H9 (cell line): ENCODE data around the gene KLK2. TPM values are rescaled to one million over a fixed set of nuclear protein-coding genes. Genes with fewer than 3 reads are reported as not detected.

ENCODE experiments used
- DNase-seq: peaks from one replicate; pipeline ENCODE4 v3.0.0-alpha.2; 2017
- H2AFZ ChIP-seq: one replicate; pipeline ENCODE4 v1.6.1; 2013; ENCODE audit warnings: mild to moderate bottlenecking, low read length, control low read depth, moderate library complexity
- H2AK5ac ChIP-seq: 2 replicates; pipeline ENCODE4 v1.6.1; 2013; ENCODE audit warnings: low read length, control low read depth, mixed read lengths; ENCODE audit not compliant: insufficient read length
- H2BK120ac ChIP-seq: one replicate; pipeline ENCODE4 v1.6.1; 2013; ENCODE audit warnings: low read depth, mild to moderate bottlenecking, low read length, control low read depth, inconsistent platforms; ENCODE audit not compliant: poor library complexity, severe bottlenecking
- H2BK12ac ChIP-seq: 2 replicates; pipeline ENCODE4 v1.6.1; 2013; ENCODE audit warnings: low read length, control low read depth, mixed read lengths, low read depth; ENCODE audit not compliant: insufficient read length
- H2BK15ac ChIP-seq: 2 replicates; pipeline ENCODE4 v1.6.1; 2013; ENCODE audit warnings: low read depth, low read length, control low read depth
- H2BK20ac ChIP-seq: one replicate; pipeline ENCODE4 v1.6.1; 2013; ENCODE audit warnings: low read depth, mild to moderate bottlenecking, low read length, control low read depth, inconsistent platforms; ENCODE audit not compliant: poor library complexity, severe bottlenecking
- H2BK5ac ChIP-seq: 2 replicates; pipeline ENCODE4 v1.6.1; 2013; ENCODE audit warnings: low read length, control low read depth, mixed read lengths; ENCODE audit not compliant: insufficient read length
- H3K14ac ChIP-seq: 2 replicates; pipeline ENCODE4 v1.6.1; 2013; ENCODE audit warnings: low read length, control low read depth; ENCODE audit not compliant: insufficient read depth
- H3K18ac ChIP-seq: 2 replicates; pipeline ENCODE4 v1.6.1; 2013; ENCODE audit warnings: low read depth, mild to moderate bottlenecking, mixed read lengths, low read length, control low read depth; ENCODE audit not compliant: insufficient read length
- H3K23ac ChIP-seq: 2 replicates; pipeline ENCODE4 v1.6.1; 2013; ENCODE audit warnings: low read length, control low read depth, mixed read lengths, low read depth; ENCODE audit not compliant: insufficient read length
- H3K23me2 ChIP-seq: 2 replicates; pipeline ENCODE4 v1.6.1; 2013; ENCODE audit warnings: low read depth, mild to moderate bottlenecking, mixed read lengths, low read length, control low read depth; ENCODE audit not compliant: insufficient read length, poor library complexity, severe bottlenecking
- H3K27ac ChIP-seq: 2 replicates; pipeline ENCODE4 v1.5.1; 2013; ENCODE audit warnings: low read length, control low read depth, mixed read lengths, low read depth; ENCODE audit not compliant: insufficient read length
- H3K27me3 ChIP-seq: 2 replicates; pipeline ENCODE4 v1.6.1; 2013; ENCODE audit warnings: low read length, control low read depth, inconsistent platforms; ENCODE audit not compliant: insufficient read depth
- H3K4ac ChIP-seq: 2 replicates; pipeline ENCODE4 v1.6.1; 2013; ENCODE audit warnings: low read depth, mild to moderate bottlenecking, control low read depth, inconsistent platforms, low read length, moderate library complexity
- H3K4me1 ChIP-seq: 2 replicates; pipeline ENCODE4 v1.6.1; 2013; ENCODE audit warnings: low read length, control low read depth, inconsistent platforms; ENCODE audit not compliant: insufficient read depth
- H3K4me2 ChIP-seq: 2 replicates; pipeline ENCODE4 v1.6.1; 2013; ENCODE audit warnings: low read length, control low read depth, mixed read lengths; ENCODE audit not compliant: insufficient read length, insufficient read depth
- H3K56ac ChIP-seq: 2 replicates; pipeline ENCODE4 v1.6.1; 2013; ENCODE audit warnings: low read depth, mild to moderate bottlenecking, mixed read lengths, low read length, control low read depth; ENCODE audit not compliant: insufficient read length
- H3K79me1 ChIP-seq: 2 replicates; pipeline ENCODE4 v1.6.1; 2013; ENCODE audit warnings: low read depth, mild to moderate bottlenecking, moderate library complexity, low read length, control low read depth, inconsistent platforms; ENCODE audit not compliant: insufficient read depth, poor library complexity, severe bottlenecking
- H3K79me2 ChIP-seq: 2 replicates; pipeline ENCODE4 v1.6.1; 2013; ENCODE audit warnings: low read length, control low read depth, inconsistent platforms; ENCODE audit not compliant: insufficient read depth
- H3K9ac ChIP-seq: 2 replicates; pipeline ENCODE4 v1.6.1; 2013; ENCODE audit warnings: low read length, control low read depth, mixed read lengths; ENCODE audit not compliant: insufficient read length; ENCODE audit errors: extremely low read depth
- H3K9me3 ChIP-seq: one replicate; pipeline ENCODE4 v1.6.1; 2013; ENCODE audit warnings: low read depth, low read length, inconsistent platforms; ENCODE audit not compliant: control insufficient read depth
- H3T11ph ChIP-seq: one replicate; pipeline ENCODE4 v1.6.1; 2013; ENCODE audit warnings: mild to moderate bottlenecking, low read length, control low read depth, inconsistent platforms
- H4K20me1 ChIP-seq: one replicate; pipeline ENCODE4 v1.6.1; 2013; ENCODE audit not compliant: control insufficient read depth, insufficient read length, insufficient read depth
- H4K5ac ChIP-seq: 2 replicates; pipeline ENCODE4 v1.6.1; 2013; ENCODE audit warnings: low read depth, mild to moderate bottlenecking, mixed read lengths, low read length, control low read depth; ENCODE audit not compliant: insufficient read length
- H4K8ac ChIP-seq: replicated peaks from 2 replicates; pipeline ENCODE4 v1.6.1; 2013; ENCODE audit warnings: low read length, control low read depth, mixed read lengths, low read depth; ENCODE audit not compliant: insufficient read length
- H4K91ac ChIP-seq: 2 replicates; pipeline ENCODE4 v1.6.1; 2013; ENCODE audit warnings: low read depth, mild to moderate bottlenecking, moderate library complexity, mixed read lengths, low read length, control low read depth; ENCODE audit not compliant: insufficient read length
- H3K27ac Mint-ChIP-seq, 3 experiments: 2 replicates in 2 of 3; 3 replicates in 1 of 3; pipeline ENCODE4 v1.8.0; 2020 to 2021; ENCODE audit warnings: mixed read lengths in 3 of 3, mild to moderate bottlenecking in 1 of 3, moderate library complexity in 1 of 3
- H3K27me3 Mint-ChIP-seq: 2 replicates; pipeline ENCODE4 v1.8.0; 2021; ENCODE audit warnings: low read depth, mild to moderate bottlenecking, moderate library complexity, mixed read lengths
- H3K36me3 Mint-ChIP-seq, 3 experiments: 2 replicates in 2 of 3; 3 replicates in 1 of 3; pipeline ENCODE4 v1.8.0; 2020 to 2021; ENCODE audit warnings: low read depth in 3 of 3, mixed read lengths in 3 of 3; ENCODE audit not compliant: insufficient read depth in 1 of 3
- H3K4me1 Mint-ChIP-seq, 2 experiments: 2 replicates each; pipeline ENCODE4 v1.8.0; 2020; ENCODE audit warnings: mixed read lengths in 2 of 2
- H3K4me3 Mint-ChIP-seq, 2 experiments: 2 replicates in 1 of 2; 3 replicates in 1 of 2; pipeline ENCODE4 v1.8.0; 2020 to 2021; ENCODE audit warnings: mild to moderate bottlenecking in 2 of 2, mixed read lengths in 2 of 2, moderate library complexity in 1 of 2
- H3K9me3 Mint-ChIP-seq, 2 experiments: 2 replicates in 1 of 2; 3 replicates in 1 of 2; pipeline ENCODE4 v1.8.0; 2020; ENCODE audit warnings: mild to moderate bottlenecking in 2 of 2, mixed read lengths in 2 of 2, moderate library complexity in 1 of 2
- CTCF ChIP-seq: fragments of 200-600 bp; sonication (generic); conservative IDR thresholded peaks from 3 replicates; pipeline ENCODE4 v1.8.0; 2021; ENCODE audit warnings: antibody characterized with exemption, mild to moderate bottlenecking
- WGBS: extraction: QIAGEN DNeasy Blood & Tissue Kit; methylation state at CpG from one replicate; pipeline ENCODE4 v1.1.7; 2013; ENCODE audit warnings: missing lambda C conversion rate, low lambda C conversion rate, mixed read lengths; ENCODE audit not compliant: insufficient read length; ENCODE audit errors: extremely low coverage; 5-methylcytosine and 5-hydroxymethylcytosine counted together
- total RNA-seq: library from RNA; stranded (reverse); gene quantifications from 2 replicates; pipeline ENCODE4 v1.2.1, GENCODE V29; 2021

Gene KLK2
- total RNA-seq, 1 experiment from 2014 or later: not detected

DNA sequence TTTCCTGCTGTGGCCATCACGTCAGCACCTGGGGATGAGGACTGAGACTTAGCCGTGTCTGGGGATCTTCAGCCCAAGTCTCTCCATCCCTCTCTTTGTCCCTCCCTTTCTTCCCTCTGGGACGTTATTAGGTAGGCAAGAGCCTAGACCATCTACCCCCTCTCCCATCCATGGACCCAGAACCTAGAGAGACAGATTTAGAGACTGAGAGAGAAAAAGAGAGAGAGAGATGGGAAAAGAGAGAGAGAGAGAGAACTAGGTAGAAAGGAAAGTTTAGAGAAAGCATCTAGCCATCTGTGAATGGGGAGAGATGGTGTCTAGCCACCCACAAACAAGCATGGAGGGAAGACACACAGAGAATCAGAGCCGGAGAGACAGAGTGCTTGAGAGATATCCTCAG lies 37.5 kb downstream of the KLK2 start:
- H2AFZ ChIP-seq: no peak overlapping the region
- H3K4me1 Mint-ChIP-seq: peaks cover 18 to 26% of the 10 kb centered on the region in 2 experiments
- H3K23me2 ChIP-seq: peaks cover 7% of the 10 kb centered on the region
- no peaks in the 10 kb centered on the region; a peak in 1 of 5 replicates for H3K9me3 Mint-ChIP-seq
- H2BK15ac ChIP-seq: no peak overlapping the region
- no peak overlapping the region for H3K4ac ChIP-seq
- no peak overlapping the region for H2BK20ac ChIP-seq
- H3K9me3 ChIP-seq: no peaks in the 10 kb centered on the region
- H3K56ac ChIP-seq: no peak overlapping the region
- H3T11ph ChIP-seq: no peak overlapping the region
- H2BK120ac ChIP-seq: no peak overlapping the region
- no peak for TF ChIP-seq CTCF
- H3K27me3 Mint-ChIP-seq: peaks cover 46% of the 10 kb centered on the region
- peaks cover 30% of the 10 kb centered on the region; the same call in 1 of the 2 replicates for H3K27me3 ChIP-seq
- no peak overlapping the region for H3K4me2 ChIP-seq
- no peak overlapping the region for H3K14ac ChIP-seq
- H3K4me3 Mint-ChIP-seq: no peak overlapping the region; a peak in 1 of 5 replicates
- H4K5ac ChIP-seq: no peak overlapping the region
- no peaks in the 10 kb centered on the region for H3K79me2 ChIP-seq
- no peak for DNase-seq
- H3K79me1 ChIP-seq: no peaks in the 10 kb centered on the region
- no peak overlapping the region for H2AK5ac ChIP-seq
- H4K8ac ChIP-seq: no peak overlapping the region
- no peak overlapping the region for H3K9ac ChIP-seq
- H3K27ac ChIP-seq: no peak overlapping the region
- H4K91ac ChIP-seq: no peak overlapping the region
- H2BK12ac ChIP-seq: no peak overlapping the region
- H3K18ac ChIP-seq: no peak overlapping the region
- no peak overlapping the region for H3K27ac Mint-ChIP-seq
- no peaks in the 10 kb centered on the region for H3K36me3 Mint-ChIP-seq
- no peaks in the 10 kb centered on the region for H4K20me1 ChIP-seq
- no peaks in the 10 kb centered on the region for H3K4me1 ChIP-seq
- no CpG with 5 or more reads among the region's 4 CpGs for WGBS
- no peak overlapping the region for H2BK5ac ChIP-seq
- no peak overlapping the region for H3K23ac ChIP-seq
